Endometrium (tissue), 2 donors: Measurements from ENCODE around the gene TRIO.
"Not testable (repeated sequence)": the region's sequence is repeated elsewhere in the genome, so short reads cannot be mapped to it uniquely, and the experiment has no call there.

Source experiments
- FAIRE-seq: peaks from 2 replicates; lab custom pipeline; 2012; peaks lifted over from hg19 to GRCh38; lab: Jason Lieb, UNC
- donor health status: control.
- donor health status: control.

The TRIO gene

DNA sequence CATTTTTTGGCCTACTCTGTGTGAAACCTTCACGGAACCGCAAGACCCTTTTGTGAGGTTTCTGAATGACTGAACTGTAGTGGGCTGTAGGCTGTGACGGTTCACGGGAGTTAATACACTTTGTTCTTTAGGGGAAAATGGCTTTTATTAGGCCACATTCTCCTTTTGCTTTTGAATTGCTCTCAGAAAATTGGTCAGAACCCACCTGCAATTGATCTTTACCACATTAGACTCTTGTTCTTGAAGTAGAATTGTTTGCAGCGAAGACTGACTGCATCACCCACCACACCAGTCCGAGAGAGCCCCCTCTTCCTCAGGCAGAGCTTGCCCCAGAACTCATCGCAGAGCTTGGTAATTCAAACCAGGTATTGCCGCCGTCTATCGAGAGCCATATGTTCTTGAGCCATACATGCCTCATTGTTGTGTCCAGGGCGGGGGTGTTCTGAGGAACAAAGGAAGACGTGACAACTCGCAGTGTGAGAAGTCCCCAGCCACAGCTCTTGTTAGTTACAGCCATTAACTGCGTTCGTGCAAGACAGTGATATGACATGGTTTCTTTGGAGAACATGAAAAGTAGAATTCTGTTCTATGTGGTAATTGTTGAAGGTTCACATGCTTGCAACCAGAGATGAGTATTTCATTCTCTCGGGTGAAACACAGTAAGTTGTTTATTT, 272.0 kb downstream of the TRIO start:
- FAIRE-seq, result no peak

DNA sequence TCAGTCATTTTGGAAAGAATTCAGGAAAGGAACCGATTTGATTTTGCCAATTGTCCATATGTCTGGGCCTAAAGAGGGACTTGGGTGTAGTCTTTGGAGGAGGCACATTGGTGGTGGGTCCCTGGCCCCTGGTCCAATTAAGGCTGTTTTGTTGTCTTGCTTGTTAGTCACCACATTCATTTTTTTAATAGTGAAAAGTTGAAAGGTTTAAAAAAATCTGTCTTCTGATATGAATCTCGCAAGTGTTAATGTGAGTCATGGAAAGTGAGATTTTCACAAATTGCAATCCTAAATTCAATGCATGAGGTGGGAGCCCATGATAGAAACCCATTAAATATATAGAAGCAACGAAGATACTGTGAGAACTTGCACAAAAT, 272.5 kb downstream of the TRIO start:
- FAIRE-seq, result no peak

DNA sequence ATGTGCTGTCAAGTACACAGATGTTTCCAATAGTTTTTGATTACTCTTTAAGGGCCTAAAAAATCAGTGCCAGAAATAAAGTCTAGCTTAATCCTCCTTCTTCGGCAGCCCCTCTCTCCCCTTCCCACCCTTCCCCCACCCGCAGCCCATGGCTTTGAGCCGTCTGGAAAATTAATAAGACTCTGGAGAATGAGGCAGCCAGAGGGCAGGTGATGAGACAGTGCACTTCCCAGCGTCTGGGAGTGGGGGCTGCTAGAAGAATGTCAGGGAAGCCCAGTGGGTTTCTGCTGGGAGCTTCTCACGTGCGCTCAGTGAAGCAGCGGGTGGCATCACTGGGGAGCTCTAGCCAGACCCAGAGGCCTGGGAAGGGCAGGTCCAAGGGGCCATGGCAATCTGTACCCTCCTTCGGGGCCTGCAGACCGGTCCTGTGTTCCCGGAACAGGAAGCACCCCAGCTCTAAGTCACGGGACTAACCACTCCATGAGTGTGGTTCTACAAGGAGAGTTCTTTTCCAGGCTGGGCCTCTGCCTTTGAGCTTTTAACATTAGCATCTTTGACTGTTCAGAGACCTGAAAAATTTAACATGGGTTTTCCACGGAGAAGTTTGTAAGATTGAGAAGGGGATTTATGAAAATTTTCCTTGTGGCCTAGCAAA, 273.6 kb downstream of the TRIO start:
- FAIRE-seq, result no peak

DNA sequence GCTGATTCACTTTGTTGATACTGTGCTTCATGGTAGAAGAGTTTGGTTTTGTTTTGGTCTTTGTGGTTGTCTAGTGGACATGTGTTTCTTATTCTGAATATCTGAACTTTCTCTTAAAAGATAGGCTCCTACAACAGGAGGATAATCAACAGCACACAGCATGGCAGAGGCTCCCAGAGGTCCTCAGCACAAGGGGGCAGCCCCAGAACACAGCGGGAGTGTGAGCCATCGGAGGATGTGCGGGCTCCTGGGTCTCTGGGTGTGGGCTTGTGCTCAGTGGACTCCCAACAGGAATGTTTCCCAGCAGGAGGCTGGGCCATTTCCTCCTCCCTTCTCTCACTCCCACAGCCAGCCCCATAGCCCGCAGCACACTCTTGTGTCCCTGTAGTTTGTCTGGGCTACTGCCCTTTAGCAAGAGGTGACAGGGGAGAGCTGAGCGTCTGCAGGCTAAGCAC, 274.2 kb downstream of the TRIO start:
- FAIRE-seq, result no peak

DNA sequence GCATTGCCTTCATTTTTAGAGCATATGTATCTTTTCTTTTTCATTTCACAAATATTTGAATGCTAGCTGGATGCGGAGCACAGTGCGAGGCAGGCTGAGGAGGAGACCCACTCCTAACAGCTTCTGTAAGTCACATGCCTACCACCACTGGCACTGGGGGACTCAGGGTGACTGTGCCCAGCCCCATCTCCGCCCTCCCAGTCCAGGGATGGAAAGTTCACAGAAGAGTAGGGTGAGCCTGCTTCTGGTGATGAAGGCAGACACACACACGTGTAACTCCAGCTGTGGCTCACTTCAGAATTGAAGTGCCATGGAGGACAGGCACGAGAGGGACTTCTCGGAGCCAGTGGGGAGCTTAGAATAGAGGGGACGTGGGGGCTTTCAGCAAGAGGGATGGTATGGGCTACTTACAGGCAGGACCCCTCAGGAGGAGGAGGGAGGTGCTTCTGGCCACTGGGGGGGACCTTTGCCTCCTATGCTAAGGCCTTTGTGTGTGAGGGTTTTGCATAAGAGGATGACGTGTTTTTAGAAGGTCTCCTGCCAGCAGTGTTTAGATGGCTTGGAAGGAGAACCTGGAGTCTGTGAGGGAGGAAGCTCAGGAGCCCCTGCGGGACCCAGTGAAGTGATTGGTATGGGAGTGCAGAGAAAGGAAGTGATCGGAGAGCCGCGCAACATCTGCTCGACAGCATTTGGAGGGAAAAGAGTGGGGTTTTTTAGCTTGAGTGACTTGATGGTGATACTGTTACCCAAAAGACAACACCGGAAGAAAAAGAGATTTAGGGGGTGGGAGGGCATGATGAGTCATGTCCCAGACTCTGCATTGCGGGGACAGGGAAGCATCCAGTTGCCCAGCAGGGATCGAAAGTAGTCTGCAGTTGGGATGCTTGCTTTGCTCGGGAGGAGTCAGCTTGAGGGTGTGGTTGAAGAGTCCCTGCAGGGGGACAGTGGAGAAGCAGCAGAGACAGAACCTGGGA, 274.9 kb downstream of the TRIO start:
- FAIRE-seq, result no peak

DNA sequence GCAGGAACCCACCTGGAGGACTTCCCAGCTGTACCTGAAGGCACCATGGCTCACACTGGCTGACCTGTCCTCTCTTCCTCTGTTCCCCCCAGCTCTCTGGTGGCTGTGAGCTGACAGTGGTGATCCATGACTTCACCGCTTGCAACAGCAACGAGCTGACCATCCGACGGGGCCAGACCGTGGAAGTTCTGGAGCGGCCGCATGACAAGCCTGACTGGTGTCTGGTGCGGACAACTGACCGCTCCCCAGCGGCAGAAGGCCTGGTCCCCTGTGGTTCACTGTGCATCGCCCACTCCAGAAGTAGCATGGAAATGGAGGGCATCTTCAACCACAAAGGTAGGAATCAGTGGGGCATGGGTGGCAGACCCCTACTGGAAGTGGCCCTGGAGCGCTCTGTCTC, 276.5 kb downstream of the TRIO start:
- FAIRE-seq, result no peak

DNA sequence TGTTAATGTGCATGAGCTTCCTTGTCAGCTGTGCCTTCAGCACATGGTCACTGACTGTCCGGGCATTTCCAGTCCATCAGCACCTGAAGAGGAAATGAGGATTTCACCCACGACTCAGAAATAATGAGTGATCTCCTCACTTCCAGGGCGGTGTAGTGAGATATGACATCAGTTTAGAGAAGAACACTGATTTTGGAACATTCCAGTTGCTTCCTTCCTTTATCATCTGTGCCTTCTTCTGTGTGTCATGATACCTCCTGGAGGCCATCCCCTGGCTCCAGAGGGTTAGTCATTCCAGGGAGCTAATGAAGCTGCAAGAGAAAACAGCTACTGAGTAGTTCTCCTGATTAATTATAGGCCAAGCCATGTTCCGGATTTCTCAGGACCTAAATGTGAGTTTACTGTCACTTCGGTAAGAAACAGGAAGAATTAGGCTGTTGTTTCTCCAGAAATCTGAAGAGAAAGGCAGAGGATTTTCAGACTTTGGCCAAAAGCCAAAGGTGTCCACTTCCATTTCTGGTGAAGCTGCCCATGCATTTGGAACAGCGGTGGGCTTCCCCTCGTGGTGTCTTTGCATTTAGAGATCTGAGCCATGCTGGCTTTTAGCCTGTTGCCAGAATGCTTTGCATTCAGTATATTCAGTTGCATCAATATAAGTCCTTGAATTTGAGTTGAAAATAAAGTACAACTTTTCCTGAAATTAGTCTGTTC, 277.1 kb downstream of the TRIO start:
- no peak for FAIRE-seq

DNA sequence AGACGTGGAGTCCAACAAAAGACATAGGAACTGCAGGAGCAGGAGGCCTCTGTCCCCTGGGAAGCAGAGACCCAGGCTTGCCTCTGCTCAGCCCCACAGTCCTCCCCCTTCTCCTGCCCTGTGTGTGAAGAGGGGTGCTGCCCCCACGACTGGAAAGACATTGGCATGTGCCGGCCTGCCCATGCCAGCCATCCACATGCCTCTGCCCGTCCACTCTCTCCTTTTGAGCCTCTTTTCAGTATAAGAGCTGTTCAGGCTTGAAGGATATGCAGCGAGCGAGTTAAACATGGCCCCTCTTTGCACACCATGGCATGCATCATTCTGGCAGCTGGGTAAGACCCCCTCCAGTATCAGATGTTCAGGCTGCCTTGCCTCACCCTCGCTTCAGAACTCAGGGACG, 278.7 kb downstream of the TRIO start:
- no peak for FAIRE-seq

DNA sequence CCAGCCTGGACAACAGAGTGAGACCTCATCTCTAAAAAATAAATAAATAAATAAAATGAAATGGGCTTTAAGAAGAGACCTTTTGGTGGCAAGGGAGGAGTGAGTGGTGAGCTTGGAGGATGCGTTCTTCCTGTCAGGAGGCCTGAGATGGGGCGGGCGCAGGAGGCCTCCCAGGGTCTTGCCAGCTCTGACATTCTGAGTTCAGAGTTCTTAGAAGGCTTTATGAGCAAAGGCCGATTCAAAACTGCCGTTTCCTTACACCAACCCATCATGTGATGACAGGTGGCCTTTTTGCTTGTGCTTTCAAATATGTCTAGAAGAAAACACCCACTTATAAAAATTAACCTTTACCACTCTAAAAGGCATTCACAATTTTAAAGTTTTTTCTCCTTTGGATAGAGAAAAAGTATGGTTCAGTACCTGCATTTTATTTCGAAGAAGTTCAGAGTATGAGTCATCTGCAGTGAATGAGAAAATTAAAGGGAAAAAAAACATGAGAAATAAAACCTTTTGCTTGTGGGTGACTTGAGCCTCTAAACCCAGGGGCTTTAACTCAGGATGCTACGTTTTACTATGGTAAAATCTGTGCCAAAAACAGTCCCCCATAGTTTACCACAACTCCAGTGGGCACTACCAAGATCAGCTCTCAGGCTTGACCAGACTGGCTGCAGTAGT, 281.0 kb downstream of the TRIO start:
- FAIRE-seq, result no peak

DNA sequence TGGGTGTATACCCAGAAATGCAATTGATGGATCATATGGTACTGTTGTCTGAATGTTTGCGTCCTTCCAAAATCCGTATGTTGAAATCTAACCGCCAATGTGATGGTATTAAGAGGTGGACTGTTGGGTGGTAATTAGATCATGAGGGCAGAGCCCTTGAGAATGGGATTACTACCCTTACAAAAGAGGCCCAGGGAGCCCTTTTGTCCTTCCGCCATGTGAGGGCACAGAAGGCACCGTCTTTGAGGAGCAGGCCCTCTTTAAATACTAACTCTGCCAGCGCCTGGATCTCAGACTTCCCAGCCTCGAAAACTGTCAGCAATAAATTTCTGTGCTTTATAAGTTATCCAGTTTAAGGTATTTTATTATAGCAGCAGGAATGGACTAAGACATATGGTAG, 282.4 kb downstream of the TRIO start:
- no peak for FAIRE-seq

DNA sequence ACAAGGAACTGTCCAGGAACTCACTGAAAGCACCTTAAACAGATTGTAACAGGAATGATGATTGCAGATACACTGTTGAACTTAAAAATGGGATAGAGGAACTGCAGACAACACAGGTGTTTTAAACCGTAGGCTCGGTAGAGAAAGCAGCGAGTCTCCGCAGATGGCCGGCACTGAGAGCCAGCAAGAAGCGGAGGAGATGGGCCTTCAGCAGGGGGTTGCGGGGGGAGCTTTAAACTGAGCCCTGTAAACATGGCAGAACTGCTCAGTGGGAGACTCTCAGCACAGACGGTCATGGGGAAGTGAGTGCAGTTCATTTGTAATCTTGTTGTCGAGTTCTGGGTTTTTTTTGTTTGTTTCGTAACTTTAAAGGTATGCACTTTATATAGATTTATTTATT, 283.4 kb downstream of the TRIO start:
- no peak for FAIRE-seq

DNA sequence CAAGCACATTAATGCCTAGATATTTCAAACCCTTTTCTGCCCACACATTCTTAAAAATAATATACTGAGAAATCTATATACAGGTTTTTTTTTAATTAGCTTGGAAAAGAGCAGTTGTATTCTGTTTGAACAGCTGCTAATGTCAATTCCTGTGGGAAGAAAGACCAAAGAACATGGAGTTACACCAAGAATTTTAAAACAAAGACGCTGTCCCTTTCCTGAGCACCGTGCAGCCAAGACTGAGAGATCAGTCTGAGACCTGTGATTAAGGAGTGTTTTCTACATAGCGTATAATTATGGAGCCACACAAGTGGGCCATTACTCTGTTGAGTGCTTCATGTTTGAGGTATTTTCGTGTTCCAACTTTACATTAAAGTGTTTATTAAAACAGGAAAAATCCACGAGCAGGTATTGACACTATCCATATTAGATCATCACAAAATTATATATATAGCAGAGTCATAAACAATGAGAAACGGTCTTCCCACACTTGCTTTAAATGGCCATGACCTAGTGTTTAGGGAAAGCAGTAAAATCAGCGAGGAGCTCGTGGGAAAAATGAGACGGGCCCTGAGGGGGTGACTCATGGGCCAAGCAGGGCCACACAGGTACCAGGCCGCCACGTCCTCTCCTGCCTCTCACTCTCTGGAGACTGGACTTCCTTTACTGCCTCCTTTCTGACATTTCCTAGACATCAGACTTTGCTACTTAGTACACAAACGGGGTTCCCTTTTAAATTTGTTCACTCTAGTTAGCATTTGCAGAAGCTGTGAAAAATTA, 285.4 kb downstream of the TRIO start:
- FAIRE-seq, result no peak

DNA sequence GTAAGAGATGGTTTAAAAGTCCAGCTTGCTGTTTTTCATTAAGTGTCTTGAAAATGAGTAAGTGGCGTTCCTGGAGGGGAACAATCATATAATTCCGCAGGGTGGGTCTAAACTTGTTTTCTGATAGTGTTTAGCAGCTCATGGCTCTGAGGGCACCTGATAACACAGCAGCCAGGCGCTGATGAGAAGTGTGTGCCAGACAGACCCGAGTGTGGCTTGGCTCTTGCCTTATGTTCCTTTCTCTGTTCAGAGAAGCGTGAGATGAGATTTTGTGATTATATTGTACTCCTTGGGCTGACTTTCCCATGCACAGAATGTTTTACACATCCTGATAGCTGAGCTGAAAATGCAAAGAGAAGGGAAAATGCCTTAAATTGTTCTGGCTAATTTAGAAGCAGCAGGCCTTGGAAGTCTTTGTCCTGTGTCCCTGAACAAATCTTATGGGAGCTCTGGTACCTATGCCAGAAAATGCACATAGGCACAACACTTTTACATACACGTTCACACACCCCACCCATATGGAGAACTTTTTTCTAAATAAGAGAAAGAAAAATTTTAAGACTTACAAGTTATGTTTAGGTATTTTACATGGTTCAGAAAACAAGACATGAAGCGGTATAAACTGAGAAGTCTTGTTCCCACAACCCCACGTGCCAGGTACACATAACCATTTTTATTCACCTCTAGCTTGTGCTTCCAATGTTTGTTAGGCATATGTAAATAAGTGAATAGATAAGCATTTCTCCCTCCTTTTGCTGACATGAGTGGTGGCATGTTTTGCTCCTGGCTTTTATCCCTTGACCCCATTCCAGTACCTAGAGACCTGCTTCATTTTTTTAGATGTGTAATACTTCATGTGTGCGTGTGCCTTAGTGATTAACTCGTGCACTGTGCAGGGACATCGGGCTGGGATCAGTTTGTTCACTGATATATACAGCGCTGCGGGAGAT, 286.2 kb downstream of the TRIO start:
- FAIRE-seq, result no peak

DNA sequence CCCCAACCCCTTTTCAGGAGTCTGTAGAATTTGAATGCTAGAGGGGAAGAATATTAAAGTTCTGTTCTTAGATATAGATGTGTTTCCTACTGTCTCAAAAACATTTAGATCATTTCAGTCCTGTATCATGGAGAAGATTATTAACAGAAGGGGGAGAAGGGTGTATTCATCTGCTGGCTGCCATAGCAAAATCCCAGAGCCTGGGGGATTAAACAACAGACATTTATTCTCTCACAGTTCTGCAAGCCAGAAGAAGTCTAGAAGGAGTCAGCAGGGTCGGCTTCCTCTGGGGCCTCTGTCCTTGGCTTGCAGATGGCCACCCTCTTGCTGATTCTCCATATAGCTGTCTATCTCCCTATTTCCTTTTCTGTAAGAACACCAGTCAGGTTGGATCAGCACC, 288.4 kb downstream of the TRIO start:
- no peak for FAIRE-seq

DNA sequence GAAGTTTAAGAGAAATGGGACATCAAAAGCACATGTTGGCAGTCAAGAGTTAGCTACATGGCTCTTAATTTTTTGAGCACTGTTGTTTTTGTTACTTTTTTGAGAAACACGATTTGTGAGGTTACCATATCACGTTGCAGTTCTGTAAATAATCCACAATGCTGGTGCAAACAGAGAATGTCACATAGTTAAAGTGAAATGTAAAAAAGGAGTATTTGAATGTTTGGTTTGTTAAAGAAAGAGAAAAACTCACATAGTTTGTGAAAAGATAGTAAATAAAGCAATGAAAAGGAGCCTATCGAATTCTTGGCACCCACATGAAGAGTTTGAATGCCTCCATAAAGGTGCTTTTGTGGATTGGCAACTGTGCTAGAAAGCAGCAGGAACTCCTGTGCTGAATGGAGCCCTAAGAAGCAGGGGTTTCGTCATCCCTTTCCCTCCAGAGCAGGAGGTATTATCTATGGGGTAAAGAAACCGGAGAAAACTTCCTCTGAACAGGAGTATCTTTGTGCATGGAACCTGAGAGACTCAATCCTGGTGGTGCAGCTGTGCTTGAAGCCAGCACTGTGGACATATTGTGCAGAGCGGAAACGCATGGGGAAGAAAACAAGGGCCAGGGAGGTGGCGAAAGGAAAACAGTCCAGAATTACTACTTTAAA, 289.9 kb downstream of the TRIO start:
- no peak for FAIRE-seq

DNA sequence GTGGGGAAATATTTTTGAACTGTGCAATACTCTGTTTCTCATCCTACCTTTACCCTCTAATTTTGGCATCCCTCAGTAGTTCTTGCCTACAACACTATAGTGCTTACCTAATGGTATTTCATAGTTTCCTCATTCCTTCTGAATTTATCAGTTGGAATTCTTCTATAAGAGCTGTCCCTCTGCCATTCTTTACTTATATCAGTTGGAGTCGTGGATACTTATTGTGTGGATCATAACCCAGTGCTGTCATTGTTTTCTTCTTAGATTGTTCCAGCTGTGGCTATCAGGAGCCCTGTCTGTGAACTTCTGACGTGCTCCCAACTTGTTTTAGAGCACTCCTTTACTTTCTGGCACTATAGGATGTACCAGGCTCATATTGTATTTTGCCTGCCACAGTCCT, 292.3 kb downstream of the TRIO start:
- no peak for FAIRE-seq

DNA sequence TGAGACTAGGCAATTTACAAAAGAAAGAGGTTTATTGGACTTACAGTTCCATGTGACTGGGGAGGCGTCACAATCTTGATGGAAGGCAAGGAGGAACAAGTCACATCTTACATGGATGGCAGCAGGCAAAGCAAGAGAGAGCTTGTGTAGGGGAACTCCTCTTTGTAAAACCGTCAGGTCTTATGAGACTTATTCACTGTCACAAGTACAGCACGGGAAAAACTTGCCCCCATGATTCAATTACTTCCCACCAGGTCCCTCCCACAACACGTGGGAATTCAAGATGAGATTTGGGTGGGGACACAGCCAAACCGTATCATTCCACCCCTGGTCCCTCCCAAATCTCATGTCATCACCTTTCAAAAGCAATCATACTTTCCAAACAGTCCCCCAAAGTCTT, 293.0 kb downstream of the TRIO start:
- FAIRE-seq, result not testable (repeated sequence)

DNA sequence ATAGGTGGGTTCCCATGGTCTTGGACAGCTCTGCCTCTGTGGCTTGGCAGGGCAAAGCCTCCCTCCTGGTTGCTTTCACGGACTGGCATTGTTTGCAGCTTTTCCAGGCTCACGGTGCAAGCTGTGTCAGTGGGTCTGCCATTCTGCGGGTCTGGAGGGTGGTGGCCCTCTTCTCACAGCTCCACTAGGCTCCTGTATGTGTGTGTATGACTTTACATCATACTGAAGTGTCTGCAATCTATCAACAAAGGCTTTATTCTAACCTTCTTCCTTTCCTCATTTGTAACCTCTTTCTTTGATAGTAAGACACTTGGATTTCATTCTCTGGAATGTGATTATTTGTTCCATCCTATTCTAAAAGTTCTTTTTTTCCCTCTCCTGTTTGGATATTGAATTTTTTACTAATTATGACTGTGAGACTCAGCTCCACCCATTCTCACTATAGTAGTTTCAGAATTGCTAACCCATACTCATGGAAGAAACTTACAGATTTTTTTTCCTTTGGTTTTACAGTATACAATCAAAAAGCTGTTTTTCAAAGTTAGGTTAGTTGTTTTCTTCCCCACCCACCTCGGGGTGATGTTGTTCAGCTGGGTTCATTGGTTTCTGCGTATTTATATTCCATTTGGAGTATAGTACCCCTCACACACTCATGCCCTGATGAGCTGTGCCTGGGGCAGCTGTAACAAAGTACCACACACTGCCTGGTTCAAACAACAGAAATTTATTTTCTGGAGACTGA, 293.8 kb downstream of the TRIO start:
- FAIRE-seq, result no peak
